Choroid plexus epithelial cell (primary cell): ENCODE results near the gene ZNF90.
"Not testable (repeated sequence)": the region's sequence is repeated elsewhere in the genome, so short reads cannot be mapped to it uniquely, and the experiment has no call there.

Source experiments
- DNase-seq: peaks from one replicate; pipeline ENCODE4 v3.0.0-alpha.2; 2010; ENCODE audit warnings: low read depth
- H3K4me3 ChIP-seq: 2 replicates; pipeline ENCODE4 v1.5.1; 2011; ENCODE audit warnings: low read depth, mild to moderate bottlenecking, control low read depth, low read length, moderate library complexity
- CTCF ChIP-seq: conservative IDR thresholded peaks from 2 replicates; pipeline ENCODE4 v1.5.1; 2011; ENCODE audit warnings: low read depth, mild to moderate bottlenecking, control low read depth, inconsistent platforms, low read length, moderate library complexity

ZNF90 gene

GRCh38 chr19:20077791-20078463 is at the start of gene ZNF90:
ZNF90 (plus strand) TSS chr19:20078000; CDS start chr19:20078133, 133 bp downstream.
- TF ChIP-seq CTCF, result peak; percentile 29
- peak within 1 kb of the TSS; percentile 61 for H3K4me3 ChIP-seq
- peak; percentile 99 for DNase-seq

- DNase-seq, result no peak
- H3K4me3 ChIP-seq, result no peak overlapping the region
- no peak for TF ChIP-seq CTCF
Observed at GRCh38 chr19:20028611-20029010, 49.2 kb upstream of the ZNF90 start.

GRCh38 chr19:20035935-20036334 is 41.9 kb upstream of the ZNF90 start:
- DNase-seq, result no peak
- H3K4me3 ChIP-seq, result no peak overlapping the region
- no peak for TF ChIP-seq CTCF

GRCh38 chr19:20038358-20039202 is 39.2 kb upstream of the ZNF90 start:
- no peak for TF ChIP-seq CTCF
- peak overlapping the region; percentile 78 for H3K4me3 ChIP-seq
- DNase-seq, result peak; percentile 19

- peak within 1 kb of the TSS; percentile 78 for H3K4me3 ChIP-seq
- TF ChIP-seq CTCF, result no peak
- peak; percentile 97 for DNase-seq
Observed at GRCh38 chr19:20039203-20039723, 38.5 kb upstream of the ZNF90 start, which contains the start of gene ZNF682. ZNF682 (minus strand) TSS chr19:20039505; CDS start chr19:20039345, 160 bp downstream.

- no peak overlapping the region for H3K4me3 ChIP-seq
- TF ChIP-seq CTCF, result no peak
- no peak for DNase-seq
Observed at GRCh38 chr19:20044663-20045062, 33.1 kb upstream of the ZNF90 start.

- not testable (repeated sequence) for DNase-seq, H3K4me3 ChIP-seq
Observed at GRCh38 chr19:20045742-20046141, 32.1 kb upstream of the ZNF90 start.
